Effector CD4-positive, alpha-beta T cell (primary cell): ENCODE results near the gene CMTM4.
"Not testable (repeated sequence)": the region's sequence is repeated elsewhere in the genome, so short reads cannot be mapped to it uniquely, and the experiment has no call there.

Experiments used
- DNase-seq: peaks from one replicate; pipeline ENCODE4 v3.0.0-alpha.2; 2020

The CMTM4 gene

DNA sequence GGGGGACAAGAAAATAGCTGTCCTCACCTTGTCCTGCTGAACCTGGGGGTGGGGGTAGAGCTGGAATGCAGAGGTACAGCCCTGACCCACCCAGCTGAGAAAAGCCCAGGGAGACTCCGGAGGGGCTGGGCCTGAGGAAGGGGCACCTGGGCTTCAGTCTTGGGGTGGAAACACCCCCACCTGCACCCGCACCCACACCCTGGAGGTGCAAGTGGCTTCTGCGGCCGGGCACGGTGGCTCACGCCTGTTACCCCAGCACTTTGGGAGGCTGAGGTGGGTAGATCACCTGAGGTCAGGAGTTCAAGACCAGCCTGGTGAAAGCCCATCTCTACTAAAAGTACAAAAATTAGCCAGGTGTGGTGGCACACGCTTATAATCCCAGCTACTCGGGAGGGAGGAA, 84.6 kb downstream of the CMTM4 start:
- not testable (repeated sequence) for DNase-seq

DNA sequence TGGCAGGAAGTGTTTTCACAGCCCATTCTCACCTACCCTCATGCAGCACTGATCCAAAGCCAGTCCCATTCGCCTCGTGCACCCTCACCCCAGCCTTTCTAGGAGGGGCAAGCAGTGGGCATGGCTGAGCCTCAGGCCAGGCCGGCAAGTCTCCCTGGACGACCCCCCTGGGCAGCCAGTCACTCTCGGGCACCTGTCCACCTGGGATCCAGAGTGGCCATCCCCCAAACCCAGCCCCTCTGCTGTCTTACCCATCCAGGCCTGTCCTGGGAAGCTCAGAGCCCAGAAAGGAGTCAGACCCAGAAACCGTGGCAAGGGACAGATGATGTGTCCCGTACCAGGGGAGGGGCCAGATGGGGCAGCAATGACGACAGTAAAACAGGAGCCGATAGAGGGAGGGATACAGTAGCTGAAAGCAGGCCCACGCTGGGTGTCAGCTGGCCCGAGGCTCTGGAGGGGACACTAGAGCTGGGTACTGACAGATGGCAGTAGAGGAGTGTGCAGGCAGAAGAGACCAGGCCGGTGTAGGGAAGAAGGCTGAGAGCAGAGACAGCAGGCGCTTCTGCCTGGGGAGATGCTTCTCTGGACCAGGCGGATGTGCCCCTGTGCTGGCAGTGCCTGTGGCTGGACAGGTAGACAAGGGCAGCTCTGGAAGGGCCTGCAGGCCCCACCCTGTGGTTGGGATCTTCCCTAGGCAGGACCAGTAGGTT, 86.3 kb downstream of the CMTM4 start:
- DNase-seq: no peak

DNA sequence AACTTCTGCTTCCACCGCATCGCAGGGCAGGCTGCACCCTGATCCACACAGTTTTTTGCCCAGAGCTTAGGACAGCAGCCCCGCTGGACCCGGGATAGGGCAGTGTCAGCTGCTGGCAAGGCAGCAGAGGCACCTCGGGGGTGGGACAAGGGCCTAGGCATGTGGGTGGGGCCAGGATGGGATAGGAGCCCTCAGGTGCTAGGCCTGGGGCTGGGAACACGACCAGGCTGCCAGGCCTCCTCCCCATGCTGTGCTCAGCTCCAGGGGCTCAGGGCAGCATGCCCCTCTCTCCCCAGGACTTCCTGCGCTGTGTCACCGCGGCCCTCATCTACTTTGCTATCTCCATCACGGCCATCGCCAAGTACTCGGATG, 87.4 kb downstream of the CMTM4 start:
- DNase-seq: no peak

DNA sequence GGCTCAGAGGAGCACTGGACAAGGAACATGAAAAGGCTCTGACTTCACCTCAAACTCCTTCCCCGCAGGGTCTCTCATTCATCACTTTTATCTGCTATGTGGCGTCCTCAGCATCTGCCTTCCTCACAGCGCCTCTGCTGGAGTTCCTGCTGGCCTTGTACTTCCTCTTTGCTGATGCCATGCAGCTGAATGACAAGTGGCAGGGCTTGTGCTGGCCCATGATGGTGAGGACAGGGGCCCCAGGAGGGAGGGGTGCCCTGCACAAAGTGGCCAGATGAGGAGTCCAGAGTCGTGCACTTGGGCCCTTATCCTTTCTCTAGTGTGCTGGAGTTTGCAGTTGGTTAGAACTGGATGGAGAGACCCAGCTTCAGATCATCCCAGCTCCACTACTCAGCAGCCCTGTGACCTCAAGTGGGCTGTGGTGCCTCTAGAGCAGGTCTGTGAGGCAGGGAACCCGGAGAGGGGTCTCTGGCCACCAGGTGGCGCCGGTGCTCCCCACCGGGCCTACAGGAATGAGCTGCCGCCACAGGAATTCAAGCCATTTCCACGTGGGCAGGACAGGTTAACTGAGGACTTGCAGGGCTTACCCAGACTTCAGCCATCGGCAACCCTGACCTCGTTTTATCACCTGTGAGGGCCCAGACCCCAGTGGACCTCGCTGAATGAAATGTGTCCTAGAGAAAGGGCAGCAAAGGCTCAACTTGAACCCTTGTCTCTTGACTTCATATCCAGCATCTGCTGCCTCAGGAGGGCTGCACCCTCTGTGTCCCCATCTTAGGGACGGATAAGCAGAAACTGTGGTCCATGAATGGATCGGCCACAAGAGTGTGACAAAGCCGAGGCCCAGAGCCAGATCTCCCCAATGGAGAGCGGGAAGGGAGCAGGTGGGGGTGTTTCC, 88.1 kb downstream of the CMTM4 start:
- DNase-seq: peak; percentile 79

DNA sequence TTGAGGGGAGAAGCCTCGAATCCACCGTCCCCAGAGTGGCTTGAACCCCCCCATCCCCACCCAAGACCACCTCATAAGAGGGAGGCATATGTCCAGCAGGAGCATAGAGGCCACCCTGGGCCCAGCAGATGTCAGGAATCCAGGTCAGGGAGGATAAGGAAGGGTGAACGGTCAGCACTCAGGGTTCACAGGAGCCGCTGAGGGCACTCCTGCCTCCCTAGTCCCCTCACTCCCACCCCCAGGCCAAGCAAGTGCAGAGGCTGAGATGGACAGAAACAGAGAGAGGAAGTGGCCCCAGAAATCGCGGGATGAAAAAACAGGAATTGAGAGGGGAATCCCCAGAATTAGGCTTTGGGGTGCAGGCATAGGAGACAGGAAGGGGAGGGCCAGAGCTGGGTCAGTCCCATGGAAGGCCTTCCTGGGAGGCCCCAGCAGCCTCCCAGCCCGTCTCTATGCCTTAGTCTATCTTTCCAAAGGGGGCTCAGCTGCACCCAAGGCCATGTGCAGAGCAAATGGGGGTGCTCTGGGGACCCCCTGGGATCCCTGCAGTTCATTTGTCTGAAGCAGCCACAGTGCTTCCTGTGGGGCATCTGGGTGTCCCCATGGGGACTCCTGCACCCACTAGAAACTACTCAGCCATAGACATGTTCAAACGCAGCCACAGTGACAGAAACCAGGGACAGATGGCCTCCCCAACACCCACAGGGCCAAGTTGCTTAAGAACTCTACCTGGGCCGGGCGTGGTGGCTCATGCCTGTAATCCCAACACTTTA, 90.4 kb downstream of the CMTM4 start:
- DNase-seq: no peak

DNA sequence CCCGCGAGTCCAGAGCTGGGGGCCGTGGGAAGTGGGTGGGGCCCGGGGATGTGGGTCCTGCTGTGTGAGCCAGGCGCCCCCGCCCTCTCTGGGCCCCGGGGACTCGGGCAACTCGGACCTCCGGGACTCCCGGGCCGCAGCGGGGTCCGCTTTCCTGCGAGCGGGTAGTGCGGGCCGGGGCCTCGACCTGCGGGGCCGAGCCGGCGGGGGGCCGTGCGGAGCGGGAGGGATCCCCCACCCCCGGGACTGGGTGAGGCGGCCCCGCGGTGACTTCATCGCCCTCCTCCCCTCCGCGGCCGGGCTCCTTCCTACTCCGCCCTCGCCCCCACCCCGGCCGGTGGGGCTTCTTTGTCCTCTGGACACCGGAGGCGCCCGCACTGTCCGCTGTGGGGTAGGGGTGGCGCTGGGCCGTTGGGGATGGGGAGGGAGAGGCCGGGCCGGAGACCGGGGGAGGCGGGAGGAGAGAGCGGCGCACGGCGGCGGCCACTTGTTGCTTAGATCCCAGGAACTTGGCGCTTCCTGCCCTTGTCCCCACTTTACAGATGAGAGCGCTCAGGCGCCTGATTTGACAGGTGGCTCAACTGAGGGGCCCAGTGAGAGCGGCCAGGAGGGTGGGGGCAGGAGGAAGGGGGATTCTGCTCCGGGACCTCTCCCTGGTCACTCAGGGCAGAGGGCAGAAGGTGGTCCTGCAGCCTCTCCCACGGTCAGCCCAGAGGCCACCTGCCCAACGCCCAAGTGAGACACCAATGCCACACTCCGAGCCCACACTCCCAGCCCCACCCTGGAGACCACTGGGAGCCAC, 91.2 kb downstream of the CMTM4 start:
- DNase-seq: peak; percentile 27

DNA sequence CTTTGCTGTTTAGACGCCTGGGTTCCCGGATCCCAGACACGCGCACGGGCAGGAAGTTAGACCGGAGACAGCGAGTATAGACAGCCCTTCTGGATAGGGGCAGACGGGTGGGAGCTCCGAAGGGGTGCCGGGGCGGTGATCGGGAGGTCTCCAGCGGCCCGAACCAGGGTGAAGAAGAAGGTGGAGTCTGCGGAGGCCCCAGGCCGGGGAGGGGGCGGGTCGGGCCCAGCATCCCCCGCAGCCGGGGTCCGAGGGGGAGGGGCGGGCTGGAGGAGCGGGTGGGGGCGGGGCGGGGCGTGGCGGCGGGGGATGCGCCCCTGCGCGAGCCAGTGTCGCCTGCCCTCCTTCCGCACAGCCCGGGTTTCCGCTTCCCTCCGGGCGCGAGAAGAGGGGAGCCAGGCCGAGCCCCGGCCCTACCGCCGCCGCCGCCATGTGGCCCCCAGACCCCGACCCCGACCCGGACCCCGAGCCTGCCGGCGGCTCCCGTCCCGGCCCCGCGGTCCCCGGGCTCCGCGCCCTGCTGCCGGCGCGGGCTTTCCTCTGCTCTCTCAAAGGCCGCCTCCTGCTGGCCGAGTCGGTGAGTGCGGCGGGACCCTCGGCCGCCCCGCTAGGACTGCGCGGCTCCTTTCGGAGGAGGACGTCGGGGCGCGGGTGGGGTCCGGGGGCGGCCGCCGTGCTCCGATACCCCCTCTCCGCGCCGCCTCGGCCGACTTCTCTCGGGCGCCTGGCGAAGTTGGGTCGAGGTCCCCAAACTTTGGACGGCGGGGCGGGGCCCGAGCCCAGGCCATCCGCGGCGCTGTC, 92.0 kb downstream of the CMTM4 start, which contains the start of gene CMTM3:
Gene CMTM3, plus strand, starts transcription at position 329 of the 801 bp plus-strand sequence. Its CDS starts 102 bp downstream, at position 431.
- DNase-seq: peak; percentile 58

DNA sequence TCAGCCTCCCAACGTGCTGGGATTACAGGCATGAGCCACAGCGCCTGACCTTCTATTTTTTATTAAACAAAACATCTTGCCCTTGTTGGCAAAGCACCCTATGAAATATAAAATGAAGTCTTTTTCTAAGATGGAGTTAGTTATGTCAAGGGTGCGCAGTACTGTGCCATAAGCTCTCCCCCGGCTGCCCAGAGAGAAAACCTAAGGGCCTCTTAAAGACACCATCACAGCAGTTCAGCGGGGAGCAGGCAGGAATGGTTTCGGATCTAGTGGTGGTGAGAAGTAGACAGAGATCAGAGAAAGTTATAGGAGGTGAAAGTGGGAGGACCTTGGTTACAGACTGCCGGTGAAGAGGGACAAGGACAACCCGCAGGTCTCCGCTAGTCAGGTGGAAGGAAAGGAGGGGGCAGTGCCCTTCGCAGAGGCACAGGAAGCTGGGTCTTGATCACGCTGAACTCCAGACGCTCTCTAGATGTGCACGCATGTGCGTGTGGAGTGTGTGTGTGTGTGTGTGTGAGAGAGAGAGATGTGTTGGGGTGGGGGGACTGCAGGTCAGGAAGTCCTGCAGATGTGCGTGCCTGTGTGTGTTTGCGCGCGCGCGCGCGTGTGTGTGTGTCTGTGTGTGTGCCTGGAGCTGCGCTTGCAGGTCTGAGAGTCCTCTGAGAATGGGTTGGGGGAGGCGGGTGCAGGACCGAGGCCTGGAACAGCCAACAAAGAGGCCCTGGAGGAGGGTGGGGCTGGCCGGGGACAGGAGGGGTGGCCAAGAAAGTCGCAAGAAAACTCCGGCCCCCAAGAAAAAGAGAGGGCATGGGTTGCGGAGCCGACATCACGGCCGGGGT, 92.8 kb downstream of the CMTM4 start:
- DNase-seq: peak; percentile 60

DNA sequence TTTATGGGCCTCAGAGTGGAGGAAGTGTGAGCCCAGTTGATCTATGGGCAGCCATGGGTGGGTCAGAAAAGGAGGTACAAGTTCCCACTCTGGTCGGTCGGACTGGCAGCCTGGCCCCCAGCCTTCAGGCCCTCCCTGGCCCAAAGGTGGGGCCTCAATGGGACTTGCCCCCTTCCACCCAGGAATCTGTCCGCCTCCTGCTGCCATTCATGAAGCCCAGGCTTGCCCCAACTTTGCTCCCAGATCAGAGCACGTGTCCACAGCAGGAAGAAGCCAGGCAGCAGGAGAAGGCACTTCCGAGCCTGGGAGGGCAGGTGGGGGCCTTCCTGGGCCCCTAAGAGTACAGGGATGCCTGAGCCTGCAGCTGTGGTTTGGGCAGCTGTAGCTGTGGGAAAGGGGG, 95.1 kb downstream of the CMTM4 start:
- no peak for DNase-seq

DNA sequence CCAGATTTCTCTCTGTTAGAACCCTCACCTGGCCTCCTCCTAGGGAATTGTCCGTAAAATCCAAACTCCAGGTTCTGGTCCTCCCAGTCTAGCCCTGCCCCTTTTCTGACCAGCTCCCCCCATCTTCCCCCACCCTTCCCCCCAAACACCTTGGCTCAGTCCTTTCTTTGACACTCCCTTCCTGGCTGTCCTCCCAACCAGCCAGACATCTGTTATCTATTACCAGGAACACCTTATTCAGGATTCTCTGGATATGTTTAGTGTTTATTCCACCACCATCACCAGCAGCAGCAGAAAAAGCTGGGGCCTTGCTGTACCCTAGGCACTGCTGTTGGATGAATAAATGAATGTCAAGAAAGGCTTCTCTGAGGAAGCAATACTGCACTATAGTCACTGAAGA, 96.1 kb downstream of the CMTM4 start:
- DNase-seq: no peak

DNA sequence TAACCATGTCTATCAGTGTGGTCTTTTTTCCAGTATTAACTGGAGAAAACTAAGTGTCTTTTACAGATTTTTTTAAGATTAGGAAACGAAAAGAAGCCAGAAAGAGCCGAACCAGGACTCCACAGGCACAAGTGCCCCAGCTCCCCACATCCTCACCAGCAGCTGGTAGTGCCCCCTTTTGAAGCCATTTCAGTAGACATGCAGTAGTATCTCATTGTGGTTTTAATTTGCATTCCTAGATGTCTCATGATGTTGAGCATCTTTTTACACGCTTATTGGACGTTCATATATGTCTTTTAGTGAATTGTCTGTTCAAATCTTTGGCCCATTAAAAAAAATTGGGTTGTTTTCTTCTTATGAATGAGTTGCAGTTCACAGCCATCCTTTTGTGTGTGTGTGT, 96.8 kb downstream of the CMTM4 start:
- no peak for DNase-seq

DNA sequence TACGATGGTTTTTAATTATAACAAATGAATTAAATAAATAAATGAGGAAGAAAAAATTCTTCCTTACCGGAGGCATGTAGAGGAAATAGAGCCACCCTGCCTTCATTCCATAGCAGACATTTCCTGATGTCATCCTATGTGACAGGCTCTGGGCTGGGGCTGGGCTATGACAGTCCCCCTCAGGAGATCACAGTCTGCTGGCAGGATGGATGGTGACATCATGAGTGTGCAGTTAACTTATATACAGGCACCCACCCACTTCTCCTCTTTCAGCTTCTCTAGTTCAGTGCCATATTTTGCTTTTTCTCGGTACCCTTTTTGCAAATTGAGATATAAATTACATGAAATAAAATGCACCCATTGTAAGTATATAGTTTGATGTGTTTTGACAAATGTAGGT, 98.4 kb downstream of the CMTM4 start:
- DNase-seq: no peak

DNA sequence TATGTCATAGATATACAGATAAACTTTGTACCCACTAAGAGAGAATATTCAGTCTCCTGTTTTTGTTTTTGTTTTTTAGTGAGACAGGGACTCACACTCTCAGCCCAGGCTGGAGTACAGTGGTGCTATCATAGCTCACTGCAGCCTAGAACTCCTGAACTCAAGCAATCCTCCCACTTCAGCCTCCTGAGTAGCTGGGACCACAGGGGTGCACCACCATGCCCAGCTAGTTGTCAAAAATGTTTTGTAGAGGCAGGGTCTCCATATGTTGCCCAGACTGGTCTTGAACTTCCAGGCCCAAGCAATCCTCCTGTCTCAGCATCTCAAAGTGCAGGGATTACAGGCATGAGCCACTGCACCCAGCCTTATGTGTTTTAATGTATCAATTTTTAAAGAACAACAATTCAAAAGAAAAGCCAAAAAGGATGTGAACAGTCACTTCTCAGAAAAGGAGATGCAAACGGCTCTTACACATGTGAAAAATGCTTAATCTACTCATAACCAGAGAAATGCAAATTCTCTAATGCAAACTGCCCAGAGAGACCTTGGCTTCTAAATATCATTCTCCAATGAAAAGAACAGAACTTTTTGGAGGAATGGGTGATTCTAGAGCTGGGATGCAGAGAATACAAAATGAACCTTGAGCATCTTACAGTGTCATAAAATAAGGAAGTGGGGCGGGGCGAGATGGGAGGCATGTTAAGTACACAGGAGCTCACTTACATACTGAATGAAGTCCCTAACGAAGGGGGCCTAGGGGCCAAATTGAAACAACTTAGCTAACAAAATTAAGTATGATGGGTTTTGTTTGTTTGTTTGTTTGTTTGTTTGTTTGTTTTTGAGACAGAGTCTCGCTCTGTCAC, 99.3 kb downstream of the CMTM4 start:
- DNase-seq: no peak

DNA sequence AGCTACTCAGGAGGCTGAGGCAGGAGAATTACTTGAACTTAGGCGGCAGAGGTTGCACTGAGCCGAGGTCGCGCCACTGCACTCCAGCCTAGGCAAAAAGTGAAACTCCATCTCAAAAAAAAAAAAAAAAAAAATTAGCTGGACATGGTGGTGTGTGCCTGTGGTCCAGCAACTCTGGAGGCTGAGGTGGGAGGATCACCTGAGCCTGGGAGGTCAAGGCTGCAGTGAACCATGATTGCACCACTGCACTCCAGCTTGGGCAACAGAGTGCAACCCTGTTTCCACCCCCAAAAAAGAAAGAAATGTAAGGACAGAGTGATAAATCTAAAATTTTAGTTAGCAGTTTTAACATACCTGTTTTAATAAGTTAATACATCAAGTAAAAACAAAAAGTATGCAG, 100.0 kb downstream of the CMTM4 start:
- DNase-seq: not testable (repeated sequence)

DNA sequence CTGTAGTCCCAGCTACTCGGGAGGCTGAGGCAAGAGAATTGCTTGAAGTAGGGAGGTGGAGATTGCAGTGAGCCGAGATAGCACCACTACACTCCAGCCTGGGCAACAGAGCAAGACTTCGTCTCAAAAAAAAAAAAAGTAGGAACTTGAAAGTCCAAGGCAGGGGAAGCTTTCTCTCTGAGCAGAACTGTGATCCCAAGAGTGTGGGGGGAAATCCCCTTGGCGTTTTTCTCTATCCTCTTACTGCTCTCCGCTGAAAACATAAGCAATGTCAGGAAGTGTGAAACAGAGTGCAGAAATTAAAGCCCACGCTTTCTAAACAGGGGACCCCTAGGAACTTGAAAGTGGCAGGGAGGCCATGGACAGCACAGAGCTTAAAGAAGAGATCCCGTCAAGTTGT, 101.8 kb downstream of the CMTM4 start:
- DNase-seq: no peak

DNA sequence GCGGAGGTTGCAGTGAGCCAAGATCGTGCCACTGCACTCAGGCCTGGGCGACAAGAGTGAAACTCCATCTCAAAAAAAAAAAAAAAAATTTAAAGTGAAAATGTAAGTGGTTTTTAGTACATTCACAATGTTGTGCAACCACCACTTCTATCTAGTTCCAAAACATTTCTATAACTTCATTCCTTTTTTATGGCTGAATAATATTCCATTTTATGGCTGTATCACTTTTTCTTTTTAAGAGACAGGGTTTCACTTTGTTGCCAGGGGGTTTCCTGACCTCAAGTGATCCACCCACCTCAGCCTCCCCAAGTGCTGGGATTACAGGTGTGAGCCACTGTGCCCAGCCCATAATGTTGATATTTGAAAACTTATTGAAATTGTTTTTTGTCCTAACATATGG, 103.7 kb downstream of the CMTM4 start:
- DNase-seq: no peak

DNA sequence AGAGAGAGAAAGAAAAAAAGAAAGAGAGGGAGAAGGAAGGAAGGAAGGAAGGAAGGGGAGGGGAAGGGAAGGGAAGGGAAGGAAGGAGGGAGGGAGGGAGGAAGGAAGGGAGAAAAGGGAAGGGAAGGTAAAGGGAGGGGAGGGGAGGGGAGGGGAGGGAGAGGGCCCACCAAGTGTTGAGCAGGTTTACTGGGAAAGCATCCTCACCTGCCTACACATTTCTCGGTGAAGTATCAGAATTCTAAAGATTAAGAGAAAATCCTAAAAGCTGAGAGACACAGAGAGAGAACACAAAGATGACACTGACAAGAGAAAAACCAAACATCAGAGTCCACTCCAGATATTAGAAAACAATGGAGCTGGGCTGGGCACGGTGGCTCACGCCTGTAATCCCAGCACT, 104.3 kb downstream of the CMTM4 start:
- no peak for DNase-seq

DNA sequence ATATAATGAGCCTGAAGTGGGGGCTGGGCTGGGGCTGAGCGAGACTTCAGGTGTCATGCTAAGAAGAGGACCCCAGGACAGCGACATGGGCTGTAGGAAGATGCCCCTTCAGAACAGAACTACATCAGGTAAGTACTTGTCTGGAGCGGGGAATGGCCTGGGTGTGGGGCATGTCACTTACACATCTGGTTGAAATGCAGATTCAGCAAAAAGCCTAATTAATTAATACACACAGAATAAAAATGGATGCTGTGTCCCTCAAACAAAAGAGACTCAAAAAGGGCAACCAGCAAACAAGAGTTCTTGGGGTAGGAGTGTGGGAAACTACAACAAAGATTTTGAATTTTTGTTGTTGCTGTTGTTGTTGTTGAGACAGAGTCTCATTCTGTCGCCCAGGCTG, 105.5 kb downstream of the CMTM4 start:
- no peak for DNase-seq

DNA sequence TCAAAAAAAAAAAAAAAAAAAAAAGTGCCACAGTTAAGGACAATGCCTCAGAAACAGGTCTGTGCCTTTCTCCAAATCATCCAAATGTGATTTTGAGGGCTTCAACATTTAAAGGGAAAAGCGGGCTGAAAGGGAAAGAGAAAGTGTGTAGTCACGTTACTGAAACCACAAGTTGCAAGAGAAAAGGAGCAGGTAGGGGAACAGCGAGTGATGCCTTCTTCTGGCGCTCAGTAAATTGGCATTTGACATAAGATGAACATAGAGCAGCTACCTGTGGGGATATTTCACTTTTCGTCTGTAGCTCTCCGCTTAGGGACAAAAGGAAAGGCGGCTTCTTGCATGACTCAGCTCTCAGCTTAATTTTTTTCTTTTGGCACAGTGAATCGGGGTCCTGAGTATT, 106.2 kb downstream of the CMTM4 start:
- no peak for DNase-seq
